SK-N-MC (cell line): ENCODE measurements around the gene LOXHD1.

Experiments
- DNase-seq: peaks from one replicate; pipeline ENCODE4 v3.0.0-alpha.2; 2011; ENCODE audit warnings: low read depth, low spot score
- H3K27ac ChIP-seq: fragments of 200-600 bp; sonication (generic); 2 replicates; pipeline ENCODE4 v1.5.1; 2016; ENCODE audit warnings: mixed run types
- H3K36me3 ChIP-seq: fragments of 200-600 bp; sonication (generic); 2 replicates; pipeline ENCODE4 v1.6.1; 2017; ENCODE audit warnings: antibody characterized with exemption, low read length, mixed read lengths; ENCODE audit not compliant: insufficient read depth
- H3K4me3 ChIP-seq: fragments of 200-600 bp; sonication (generic); 2 replicates; pipeline ENCODE4 v1.5.1; 2016
- H3K9ac ChIP-seq: fragments of 200-600 bp; sonication (generic); 2 replicates; pipeline ENCODE4 v1.8.0; 2017; ENCODE audit warnings: mixed run types, mixed read lengths; ENCODE audit not compliant: insufficient read length
- H3K9me3 ChIP-seq: fragments of 200-600 bp; sonication (generic); 2 replicates; pipeline ENCODE4 v1.6.1; 2017; ENCODE audit warnings: low read depth, mild to moderate bottlenecking, antibody characterized with exemption, low read length, moderate library complexity, mixed read lengths
- EZH2 ChIP-seq: fragments of 200-600 bp; sonication (generic); IDR thresholded peaks from one replicate; pipeline ENCODE4 v1.6.1; 2017; ENCODE audit warnings: antibody characterized with exemption
- FOXP2 ChIP-seq: optimal IDR thresholded peaks from 2 replicates; pipeline ENCODE3; 2011; ENCODE audit warnings: mild to moderate bottlenecking, moderate library complexity; ENCODE audit not compliant: insufficient read depth; ENCODE audit errors: extremely low read length, control extremely low read depth
- POLR2AphosphoS5 ChIP-seq: IDR thresholded peaks from 2 replicates; pipeline ENCODE4 v1.6.1; 2012; ENCODE audit warnings: mild to moderate bottlenecking, low read depth, low read length, borderline replicate concordance

Gene LOXHD1

GRCh38 chr18:46583711-46584110 is 73.3 kb downstream of the LOXHD1 start:
- Histone ChIP-seq H3K9ac (no peak overlapping the region), H3K27ac (no peak overlapping the region), H3K36me3 (peaks cover 99% of the 10 kb centered on the region), H3K4me3 (no peak overlapping the region), H3K9me3 (no peaks in the 10 kb centered on the region)
- no peak for DNase-seq
- TF ChIP-seq POLR2AphosphoS5, result no peak
- no peak for TF ChIP-seq FOXP2
- no peak for TF ChIP-seq EZH2

GRCh38 chr18:46581648-46582047 is 75.4 kb downstream of the LOXHD1 start:
- Histone ChIP-seq H3K36me3 (peaks cover 99% of the 10 kb centered on the region), H3K27ac (no peak overlapping the region), H3K9me3 (no peaks in the 10 kb centered on the region), H3K9ac (no peak overlapping the region), H3K4me3 (no peak overlapping the region)
- DNase-seq, result no peak
- TF ChIP-seq EZH2 (no peak), POLR2AphosphoS5 (no peak), FOXP2 (no peak)

- Histone ChIP-seq H3K9ac (no peak overlapping the region), H3K9me3 (no peaks in the 10 kb centered on the region), H3K4me3 (no peak overlapping the region), H3K36me3 (peaks cover 100% of the 10 kb centered on the region), H3K27ac (no peak overlapping the region)
- TF ChIP-seq POLR2AphosphoS5 (no peak), FOXP2 (no peak), EZH2 (no peak)
- DNase-seq, result no peak
Measured at GRCh38 chr18:46578987-46579386, 78.0 kb downstream of the LOXHD1 start.

GRCh38 chr18:46577546-46577945 is 79.5 kb downstream of the LOXHD1 start:
- Histone ChIP-seq H3K36me3 (peaks cover 97% of the 10 kb centered on the region), H3K9ac (no peak overlapping the region), H3K9me3 (no peaks in the 10 kb centered on the region), H3K4me3 (no peak overlapping the region), H3K27ac (no peak overlapping the region)
- no peak for TF ChIP-seq POLR2AphosphoS5
- no peak for TF ChIP-seq EZH2
- TF ChIP-seq FOXP2, result no peak
- no peak for DNase-seq

- no peak for TF ChIP-seq FOXP2
- DNase-seq, result no peak
- no peaks in the 10 kb centered on the region for H3K9me3 ChIP-seq
- no peak overlapping the region for H3K9ac ChIP-seq
- no peak overlapping the region for H3K4me3 ChIP-seq
- H3K27ac ChIP-seq, result no peak overlapping the region
- H3K36me3 ChIP-seq, result peaks cover 97% of the 10 kb centered on the region
Measured at GRCh38 chr18:46575851-46576250, 81.2 kb downstream of the LOXHD1 start.

GRCh38 chr18:46574743-46575115 is 82.3 kb downstream of the LOXHD1 start:
- Histone ChIP-seq H3K27ac (0 out of 2 replicates have a peak overlapping the region, but pooled peaks have one; percentile 25), H3K4me3 (no peak overlapping the region), H3K9me3 (no peaks in the 10 kb centered on the region), H3K36me3 (peaks cover 97% of the 10 kb centered on the region), H3K9ac (no peak overlapping the region)
- TF ChIP-seq EZH2 (no peak), FOXP2 (no peak), POLR2AphosphoS5 (no peak)
- DNase-seq, result no peak

- H3K9ac ChIP-seq, result no peak overlapping the region
- H3K4me3 ChIP-seq, result no peak overlapping the region
- TF ChIP-seq POLR2AphosphoS5 (no peak), FOXP2 (no peak), EZH2 (no peak)
- no peak for DNase-seq
- peaks cover 97% of the 10 kb centered on the region for H3K36me3 ChIP-seq
- 0 out of 2 replicates have a peak overlapping the region, but pooled peaks have one; percentile 31 for H3K27ac ChIP-seq
- H3K9me3 ChIP-seq, result no peaks in the 10 kb centered on the region
Measured at GRCh38 chr18:46574000-46574742, 82.8 kb downstream of the LOXHD1 start.

GRCh38 chr18:46573156-46573555 is 83.9 kb downstream of the LOXHD1 start:
- H3K4me3 ChIP-seq, result no peak overlapping the region
- DNase-seq, result no peak
- H3K9me3 ChIP-seq, result no peaks in the 10 kb centered on the region
- no peak overlapping the region for H3K9ac ChIP-seq
- TF ChIP-seq POLR2AphosphoS5, result no peak
- TF ChIP-seq FOXP2, result no peak
- no peak for TF ChIP-seq EZH2
- H3K36me3 ChIP-seq, result peaks cover 97% of the 10 kb centered on the region
- peak overlapping the region; percentile 31; the same call in 1 of the 2 replicates for H3K27ac ChIP-seq

DNA sequence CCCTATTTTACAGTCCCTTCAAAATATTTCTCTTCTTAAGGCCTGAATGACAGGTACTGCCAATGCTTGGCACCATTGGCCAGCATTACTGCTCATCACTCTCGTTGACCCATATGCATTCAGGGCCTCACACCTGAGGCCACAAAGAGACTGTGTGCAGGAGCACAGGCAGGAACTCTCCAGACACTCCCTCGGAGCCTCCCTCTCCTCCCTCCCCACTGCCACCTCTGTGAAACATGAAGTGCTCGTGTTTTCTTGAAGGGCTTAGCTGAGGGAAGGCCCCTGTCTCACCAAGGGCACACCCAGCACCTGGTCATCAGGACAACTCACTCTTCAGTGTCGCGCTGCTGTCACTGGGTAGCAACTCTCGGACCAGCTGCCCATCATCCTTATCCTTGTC is 85.3 kb downstream of the LOXHD1 start:
- Histone ChIP-seq H3K9ac (no peak overlapping the region), H3K36me3 (peaks cover 97% of the 10 kb centered on the region), H3K27ac (no peak overlapping the region), H3K9me3 (no peaks in the 10 kb centered on the region), H3K4me3 (no peak overlapping the region)
- DNase-seq, result no peak
- TF ChIP-seq POLR2AphosphoS5 (no peak), FOXP2 (no peak), EZH2 (no peak)
